OCI-LY7 (cell line): Measurements from ENCODE around the gene RABL3. TPM values are rescaled to one million over a fixed set of nuclear protein-coding genes. Genes with fewer than 3 reads are reported as not detected.

ENCODE experiments used
- BruUV-seq: library from RNA; stranded (reverse); fragments of 400-500 nt; replicated peaks from 2 replicates; lab custom pipeline; 2021; lab: Mats Ljungman, UMichigan
- CTCF ChIA-PET: fragments of 300-600 bp; sonication (Branson Sonifier 250); formaldehyde crosslinking; loops from one replicate; lab custom pipeline; 2022; ENCODE audit warnings: antibody characterized with exemption; ENCODE audit not compliant: unreplicated experiment; lab: Charles Lee
- POLR2A ChIA-PET: fragments of 300-600 bp; sonication (Branson Sonifier 250); formaldehyde crosslinking; loops from one replicate; lab custom pipeline; 2022; ENCODE audit warnings: antibody characterized with exemption; lab: Charles Lee
- DNase-seq: peaks from one replicate; pipeline ENCODE4 v3.0.0-alpha.2; 2015; ENCODE audit warnings: low spot score
- H2AFZ ChIP-seq: fragments of 200-600 bp; sonication (generic), shearing (Covaris generic); 2 replicates; pipeline ENCODE4 v1.6.1; 2014; ENCODE audit warnings: mild to moderate bottlenecking, antibody characterized with exemption, low read length, moderate library complexity
- H3K27ac ChIP-seq: fragments of 200-600 bp; sonication (generic); 2 replicates; pipeline ENCODE4 v1.5.1; 2014; ENCODE audit warnings: mixed run types, low read depth, mild to moderate bottlenecking, moderate library complexity, low read length, inconsistent platforms; ENCODE audit not compliant: poor library complexity, severe bottlenecking
- H3K36me3 ChIP-seq: fragments of 200-600 bp; sonication (generic); 2 replicates; pipeline ENCODE4 v1.6.1; 2014; ENCODE audit warnings: mild to moderate bottlenecking, antibody characterized with exemption, low read length, moderate library complexity, mixed read lengths; ENCODE audit not compliant: insufficient read depth
- H3K4me1 ChIP-seq: fragments of 200-600 bp; sonication (generic); 2 replicates; pipeline ENCODE4 v1.5.1; 2014; ENCODE audit warnings: mild to moderate bottlenecking, low read length; ENCODE audit not compliant: insufficient read depth, poor library complexity, severe bottlenecking
- H3K4me2 ChIP-seq: fragments of 200-600 bp; sonication (generic); 2 replicates; pipeline ENCODE4 v1.6.1; 2014; ENCODE audit warnings: mild to moderate bottlenecking, low read length
- H3K4me3 ChIP-seq: fragments of 200-600 bp; sonication (generic); 2 replicates; pipeline ENCODE4 v1.5.1; 2014; ENCODE audit warnings: mild to moderate bottlenecking, low read depth, low read length; ENCODE audit not compliant: poor library complexity, severe bottlenecking
- H3K79me2 ChIP-seq: fragments of 200-600 bp; sonication (generic); 2 replicates; pipeline ENCODE4 v1.6.1; 2016; ENCODE audit warnings: low read depth, mild to moderate bottlenecking, low read length, moderate library complexity, mixed read lengths; ENCODE audit not compliant: insufficient read depth
- H3K9me2 ChIP-seq: fragments of 200-600 bp; sonication (generic); 2 replicates; pipeline ENCODE4 v1.6.1; 2016; ENCODE audit warnings: mild to moderate bottlenecking, low read length, mixed read lengths; ENCODE audit not compliant: insufficient read depth
- H3K9me3 ChIP-seq: fragments of 200-600 bp; sonication (generic); 2 replicates; pipeline ENCODE4 v1.6.1; 2014; ENCODE audit warnings: mild to moderate bottlenecking, mixed run types, low read length, mixed read lengths
- H4K20me1 ChIP-seq: fragments of 200-600 bp; sonication (generic); 2 replicates; pipeline ENCODE4 v1.6.1; 2014; ENCODE audit warnings: mild to moderate bottlenecking, antibody characterized with exemption, low read length, moderate library complexity, mixed read lengths; ENCODE audit not compliant: insufficient read depth
- EZH2phosphoT487 ChIP-seq: fragments of 200-600 bp; sonication (generic); IDR thresholded peaks from 2 replicates; pipeline ENCODE4 v1.6.1; 2018; ENCODE audit warnings: low read depth, borderline replicate concordance, mild to moderate bottlenecking, mixed run types, antibody characterized with exemption, low read length, moderate library complexity, mixed read lengths
- intact Hi-C: fragments of 100-400 bp; cut with micrococcal nuclease; formaldehyde crosslinking; loops from one replicate; pipeline ENCODE4 v1.10.0; 2022; ENCODE audit not compliant: unreplicated experiment
- total RNA-seq, 2 experiments: library from RNA; depleted of rRNA in 1 of 2; stranded (reverse); fragments of >200 nt in 1 of 2; shearing (Covaris generic) in 1 of 2; gene quantifications; 2 replicates each; pipeline ENCODE4 v1.2.3, GENCODE V29; 2014 to 2022
- TF ChIP-seq, protein P1 (sequence below): fragments of 200-600 bp; sonication (generic); conservative IDR thresholded peaks from 2 replicates; pipeline ENCODE4 v1.5.1; 2014; ENCODE audit warnings: mild to moderate bottlenecking, antibody characterized with exemption, low read length, moderate library complexity, mixed read lengths

RABL3 gene
- total RNA-seq, 2 experiments from 2014 or later = 7.7 to 27.9 TPM

DNA sequence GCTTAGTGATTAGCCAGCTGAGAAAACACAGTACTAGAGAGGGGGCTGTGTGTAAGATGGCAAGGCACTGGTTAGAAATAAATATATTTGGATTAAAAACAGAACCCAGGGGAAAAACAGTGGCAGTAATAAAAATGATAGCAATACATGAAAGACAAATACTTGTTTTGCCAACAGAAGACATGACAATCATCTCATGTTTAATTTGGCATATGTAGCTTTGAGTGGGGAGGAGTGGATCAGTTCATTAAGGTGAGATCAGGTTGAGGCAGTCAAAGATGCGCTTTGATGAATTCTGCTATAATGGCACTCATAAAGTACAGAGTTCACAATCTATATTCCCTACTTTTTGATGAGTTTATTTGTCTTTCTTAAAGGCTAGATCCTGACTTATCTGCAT lies 56.9 kb downstream of the RABL3 start:
- H3K4me2 ChIP-seq = no peak overlapping the region

DNA sequence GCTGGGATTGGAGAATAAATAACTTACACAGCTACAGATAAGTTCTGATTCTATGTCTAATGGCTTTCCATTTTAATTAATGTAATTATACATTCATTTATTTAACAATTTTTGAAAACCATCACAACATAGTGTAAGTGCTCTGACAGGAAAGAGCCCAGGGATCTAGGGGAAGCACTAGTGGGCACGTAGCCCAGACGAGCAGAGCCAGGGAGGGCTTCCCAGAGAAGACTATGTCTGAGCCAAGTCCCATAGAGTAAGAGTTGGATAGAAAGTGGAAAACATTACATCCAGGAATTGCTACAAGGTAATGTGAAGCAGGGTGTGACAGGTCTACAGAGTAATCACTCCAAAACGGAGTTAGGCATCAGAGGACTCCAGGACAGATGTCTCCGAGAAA lies 57.4 kb downstream of the RABL3 start:
- Histone ChIP-seq H3K9me3 (no peaks in the 10 kb centered on the region), H3K4me2 (no peak overlapping the region), H3K4me3 (no peak overlapping the region), H3K4me1 (peaks cover 10% of the 10 kb centered on the region), H3K36me3 (no peaks in the 10 kb centered on the region), H3K79me2 (no peaks in the 10 kb centered on the region), H3K27ac (no peak overlapping the region), H3K9me2 (no peaks in the 10 kb centered on the region), H2AFZ (no peak overlapping the region), H4K20me1 (no peaks in the 10 kb centered on the region)
- TF ChIP-seq, protein P1, sequence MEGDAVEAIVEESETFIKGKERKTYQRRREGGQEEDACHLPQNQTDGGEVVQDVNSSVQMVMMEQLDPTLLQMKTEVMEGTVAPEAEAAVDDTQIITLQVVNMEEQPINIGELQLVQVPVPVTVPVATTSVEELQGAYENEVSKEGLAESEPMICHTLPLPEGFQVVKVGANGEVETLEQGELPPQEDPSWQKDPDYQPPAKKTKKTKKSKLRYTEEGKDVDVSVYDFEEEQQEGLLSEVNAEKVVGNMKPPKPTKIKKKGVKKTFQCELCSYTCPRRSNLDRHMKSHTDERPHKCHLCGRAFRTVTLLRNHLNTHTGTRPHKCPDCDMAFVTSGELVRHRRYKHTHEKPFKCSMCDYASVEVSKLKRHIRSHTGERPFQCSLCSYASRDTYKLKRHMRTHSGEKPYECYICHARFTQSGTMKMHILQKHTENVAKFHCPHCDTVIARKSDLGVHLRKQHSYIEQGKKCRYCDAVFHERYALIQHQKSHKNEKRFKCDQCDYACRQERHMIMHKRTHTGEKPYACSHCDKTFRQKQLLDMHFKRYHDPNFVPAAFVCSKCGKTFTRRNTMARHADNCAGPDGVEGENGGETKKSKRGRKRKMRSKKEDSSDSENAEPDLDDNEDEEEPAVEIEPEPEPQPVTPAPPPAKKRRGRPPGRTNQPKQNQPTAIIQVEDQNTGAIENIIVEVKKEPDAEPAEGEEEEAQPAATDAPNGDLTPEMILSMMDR = no peak
- no peak for TF ChIP-seq EZH2phosphoT487
- BruUV-seq = no TSS peak
- ChIA-PET POLR2A (interaction anchor here (0.5 kb wide), 1 partner anchor 269 kb away, joined by 3 read pairs; no protein-coding TSS in a partner anchor), CTCF (interaction anchor here (0.7 kb wide), 1 partner anchor 16 kb away, joined by 3 read pairs; no protein-coding TSS in a partner anchor)
- intact Hi-C loops = loop anchor here (5.0 kb wide), 1 partner anchor 112 kb away; no protein-coding TSS in a partner anchor
- no peak for DNase-seq

More for the DNA sequence above, 56.9 kb downstream of the RABL3 start:
- no peak overlapping the region for H2AFZ ChIP-seq
- H3K9me2 ChIP-seq = no peaks in the 10 kb centered on the region
- TF ChIP-seq, protein P1 = no peak
- TF ChIP-seq EZH2phosphoT487 = no peak
- no peak for DNase-seq
- intact Hi-C loops = loop anchor here (5.0 kb wide), 1 partner anchor 112 kb away; no protein-coding TSS in a partner anchor
- CTCF ChIA-PET = no interaction called here
- H4K20me1 ChIP-seq = no peaks in the 10 kb centered on the region
- no peak overlapping the region for H3K27ac ChIP-seq
- no peaks in the 10 kb centered on the region for H3K79me2 ChIP-seq
- H3K4me3 ChIP-seq = no peak overlapping the region
- POLR2A ChIA-PET = interaction anchor here (0.5 kb wide), 1 partner anchor 268 kb away, joined by 3 read pairs; no protein-coding TSS in a partner anchor
- no peaks in the 10 kb centered on the region for H3K36me3 ChIP-seq
- BruUV-seq = no TSS peak
- H3K4me1 ChIP-seq = peaks cover 10% of the 10 kb centered on the region
- no peaks in the 10 kb centered on the region for H3K9me3 ChIP-seq

DNA sequence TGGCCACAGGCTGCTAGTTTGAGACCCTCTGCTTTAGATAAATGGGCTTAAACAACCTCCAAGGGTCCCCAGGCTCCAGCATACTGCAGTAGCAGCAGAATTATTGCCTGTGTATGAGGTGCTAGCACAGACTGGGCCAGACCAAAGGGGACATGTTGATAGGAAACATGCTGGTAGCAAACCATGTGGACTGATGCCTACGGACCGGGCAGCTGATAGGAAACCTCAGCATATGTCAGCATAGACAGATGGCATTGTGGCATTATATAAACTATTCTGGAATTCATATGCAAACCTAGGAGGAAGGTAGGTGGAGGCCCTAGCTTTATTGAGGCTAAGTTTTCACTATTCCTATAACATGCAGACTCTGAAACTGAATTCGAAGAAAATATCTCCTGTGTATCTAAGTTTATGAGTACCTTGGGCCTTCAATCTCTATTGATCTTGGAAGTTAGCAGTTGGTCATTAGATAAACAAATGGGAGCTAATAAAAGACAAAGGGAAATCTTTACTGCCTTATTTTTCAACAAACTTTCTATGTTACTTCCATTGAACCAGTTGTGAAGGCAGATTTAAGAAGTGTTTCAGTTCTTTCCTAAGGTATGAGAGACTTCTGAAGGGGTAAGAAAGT lies 58.5 kb downstream of the RABL3 start:
- BruUV-seq = no TSS peak
- H3K4me3 ChIP-seq = no peak overlapping the region
- no peak overlapping the region for H3K27ac ChIP-seq
- H3K4me1 ChIP-seq = peaks cover 16% of the 10 kb centered on the region
- no peak overlapping the region for H3K4me2 ChIP-seq
- H4K20me1 ChIP-seq = no peaks in the 10 kb centered on the region
- TF ChIP-seq EZH2phosphoT487 = no peak
- TF ChIP-seq, protein P1 = no peak
- H2AFZ ChIP-seq = no peak overlapping the region
- ChIA-PET CTCF (no interaction called here), POLR2A (no interaction called here)
- no peaks in the 10 kb centered on the region for H3K9me3 ChIP-seq
- intact Hi-C loops = no loop called here
- no peaks in the 10 kb centered on the region for H3K79me2 ChIP-seq
- no peaks in the 10 kb centered on the region for H3K36me3 ChIP-seq
- H3K9me2 ChIP-seq = no peaks in the 10 kb centered on the region
- DNase-seq = no peak
